BLaER1 (cell line): Measurements from ENCODE around the gene SGCD.

Experiments
- H3K27ac ChIP-seq: shearing (Covaris generic); formaldehyde crosslinking; 2 replicates; pipeline ENCODE4 v1.8.1; 2022
- H3K27me3 ChIP-seq: shearing (Covaris generic); formaldehyde crosslinking; 2 replicates; pipeline ENCODE4 v1.8.1; 2022
- H3K36me3 ChIP-seq: shearing (Covaris generic); formaldehyde crosslinking; 2 replicates; pipeline ENCODE4 v1.8.1; 2022
- H3K4me1 ChIP-seq: shearing (Covaris generic); formaldehyde crosslinking; 2 replicates; pipeline ENCODE4 v1.8.1; 2022
- H3K4me2 ChIP-seq: shearing (Covaris generic); formaldehyde crosslinking; 2 replicates; pipeline ENCODE4 v1.8.1; 2022
- H3K4me3 ChIP-seq: shearing (Covaris generic); formaldehyde crosslinking; 2 replicates; pipeline ENCODE4 v1.8.1; 2022
- H3K9ac ChIP-seq: shearing (Covaris generic); formaldehyde crosslinking; 2 replicates; pipeline ENCODE4 v1.8.1; 2022
- H3K9me3 ChIP-seq: shearing (Covaris generic); formaldehyde crosslinking; 2 replicates; pipeline ENCODE4 v1.8.1; 2022
- H4K20me1 ChIP-seq: shearing (Covaris generic); formaldehyde crosslinking; 2 replicates; pipeline ENCODE4 v1.8.1; 2022
- Cebpa-rat ChIP-seq: shearing (Covaris generic); IDR thresholded peaks from 2 replicates; pipeline ENCODE4 v1.8.1; 2022

Gene SGCD

DNA sequence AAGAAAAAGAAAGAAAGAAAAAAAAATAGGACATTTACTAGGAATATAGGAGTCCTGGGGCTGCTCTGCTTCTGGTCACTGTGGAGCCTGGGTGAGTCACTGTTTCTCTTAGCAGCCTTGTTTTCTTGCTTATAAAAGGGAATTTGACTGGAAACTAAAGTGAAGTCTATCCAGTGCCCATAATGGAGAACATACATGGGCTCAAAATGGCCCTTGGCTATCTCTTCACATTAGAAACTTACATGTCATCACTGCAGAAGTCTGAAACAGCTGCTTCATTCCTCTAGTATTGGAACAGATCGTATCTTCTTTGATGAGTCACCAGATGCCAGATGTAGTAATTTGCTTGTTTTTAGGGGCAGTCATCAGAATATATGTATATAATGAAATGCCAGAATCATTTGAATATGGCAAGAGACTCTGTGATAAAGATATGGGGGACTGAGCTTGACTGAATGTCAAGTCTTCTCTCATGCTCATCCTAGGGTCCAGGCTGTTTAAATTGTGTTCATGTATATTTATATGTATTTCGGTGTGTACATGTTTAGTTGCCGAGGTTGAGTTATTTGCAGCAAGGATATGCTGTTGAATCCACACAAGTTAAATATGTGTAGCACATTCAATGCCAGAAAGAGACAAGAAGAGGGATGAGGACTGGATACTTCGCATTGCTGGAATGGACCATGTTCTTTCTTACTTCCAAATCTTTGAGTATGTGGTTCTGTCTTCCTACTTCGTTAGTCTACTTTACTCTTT lies 56.7 kb downstream of the SGCD start:
- Histone ChIP-seq H3K9me3 (no peaks in the 10 kb centered on the region), H3K4me1 (no peaks in the 10 kb centered on the region), H3K4me2 (no peak overlapping the region), H3K27ac (no peak overlapping the region), H3K27me3 (no peaks in the 10 kb centered on the region), H3K9ac (no peak overlapping the region), H3K4me3 (no peak overlapping the region), H3K36me3 (no peaks in the 10 kb centered on the region), H4K20me1 (no peaks in the 10 kb centered on the region)
- no peak for TF ChIP-seq Cebpa-rat

DNA sequence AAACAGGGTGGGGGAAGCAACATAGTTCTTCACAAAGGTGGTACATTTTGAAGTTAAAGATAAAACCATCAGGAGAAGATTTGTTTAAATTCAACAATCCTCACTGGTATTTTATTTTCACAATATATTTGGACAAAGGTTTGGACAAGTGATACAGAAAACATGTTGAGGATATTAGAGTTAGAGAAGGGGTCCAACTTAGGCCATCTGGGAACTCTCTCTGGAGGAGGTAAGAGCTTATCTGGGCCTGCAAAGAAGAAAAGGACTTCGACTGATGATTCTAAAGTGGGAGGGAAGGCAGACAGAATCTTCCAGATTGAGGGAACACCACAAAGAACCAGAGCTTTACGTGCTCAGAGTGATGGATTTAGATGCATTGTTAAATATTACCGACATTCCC lies 58.5 kb downstream of the SGCD start:
- TF ChIP-seq Cebpa-rat = no peak
- H3K4me3 ChIP-seq = no peak overlapping the region
- H3K9ac ChIP-seq = no peak overlapping the region
- no peaks in the 10 kb centered on the region for H3K4me1 ChIP-seq
- H3K9me3 ChIP-seq = no peaks in the 10 kb centered on the region
- no peak overlapping the region for H3K27ac ChIP-seq
- no peaks in the 10 kb centered on the region for H3K36me3 ChIP-seq
- H3K27me3 ChIP-seq = no peaks in the 10 kb centered on the region
- H3K4me2 ChIP-seq = no peak overlapping the region
- H4K20me1 ChIP-seq = no peaks in the 10 kb centered on the region

DNA sequence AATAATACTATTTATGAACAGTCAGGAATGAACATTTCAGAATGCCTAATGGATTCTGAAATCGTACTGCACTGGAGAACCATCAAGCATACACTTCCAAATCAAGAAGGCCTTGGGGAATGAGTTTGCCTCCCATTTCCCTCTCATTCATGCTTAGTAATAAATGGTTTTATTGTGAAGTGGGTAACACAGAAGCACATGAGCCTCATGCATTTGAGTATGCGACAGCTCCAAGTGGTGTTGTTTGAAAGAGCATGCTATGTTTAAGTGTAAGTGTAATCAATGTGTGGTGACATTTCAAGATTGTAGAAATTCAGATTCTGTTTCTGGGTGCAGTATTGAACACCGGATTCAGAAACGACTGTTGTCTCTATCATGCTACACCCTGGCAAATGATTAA lies 60.0 kb downstream of the SGCD start:
- Histone ChIP-seq H3K27me3 (no peaks in the 10 kb centered on the region), H3K4me2 (no peak overlapping the region), H3K36me3 (no peaks in the 10 kb centered on the region), H3K9me3 (no peaks in the 10 kb centered on the region), H3K9ac (no peak overlapping the region), H4K20me1 (no peaks in the 10 kb centered on the region), H3K4me1 (no peaks in the 10 kb centered on the region), H3K27ac (no peak overlapping the region), H3K4me3 (no peak overlapping the region)
- no peak for TF ChIP-seq Cebpa-rat

- H3K4me3 ChIP-seq = no peak overlapping the region
- H3K27ac ChIP-seq = no peak overlapping the region
- no peaks in the 10 kb centered on the region for H3K4me1 ChIP-seq
- no peaks in the 10 kb centered on the region for H3K27me3 ChIP-seq
- no peaks in the 10 kb centered on the region for H3K9me3 ChIP-seq
- no peak overlapping the region for H3K4me2 ChIP-seq
- no peak for TF ChIP-seq Cebpa-rat
- no peaks in the 10 kb centered on the region for H4K20me1 ChIP-seq
- no peaks in the 10 kb centered on the region for H3K36me3 ChIP-seq
- no peak overlapping the region for H3K9ac ChIP-seq
Observed at GRCh38 chr5:156387391-156387790, 60.4 kb downstream of the SGCD start.

DNA sequence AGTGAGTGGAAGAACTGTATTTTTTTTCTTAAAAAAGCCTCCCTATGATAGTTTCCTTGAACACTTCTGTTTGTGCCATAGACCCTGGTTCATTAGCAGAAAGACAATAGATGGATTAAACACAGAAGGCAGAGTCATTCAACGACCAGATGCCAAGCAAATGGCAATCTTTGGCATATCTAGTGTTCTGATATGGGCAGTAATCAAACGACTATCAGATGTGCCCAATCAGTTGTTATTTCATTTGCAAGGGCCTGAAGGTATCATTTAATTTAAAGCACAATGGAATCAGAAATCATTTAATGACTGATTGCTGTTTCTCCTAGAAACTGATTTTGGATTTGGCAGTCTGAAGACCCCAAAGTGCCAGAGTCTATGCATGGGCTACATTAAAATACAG lies 61.3 kb downstream of the SGCD start:
- no peaks in the 10 kb centered on the region for H3K36me3 ChIP-seq
- no peak for TF ChIP-seq Cebpa-rat
- no peak overlapping the region for H3K27ac ChIP-seq
- H3K4me3 ChIP-seq = no peak overlapping the region
- H4K20me1 ChIP-seq = no peaks in the 10 kb centered on the region
- no peak overlapping the region for H3K4me2 ChIP-seq
- no peaks in the 10 kb centered on the region for H3K9me3 ChIP-seq
- no peak overlapping the region for H3K9ac ChIP-seq
- H3K27me3 ChIP-seq = no peaks in the 10 kb centered on the region
- H3K4me1 ChIP-seq = no peaks in the 10 kb centered on the region

DNA sequence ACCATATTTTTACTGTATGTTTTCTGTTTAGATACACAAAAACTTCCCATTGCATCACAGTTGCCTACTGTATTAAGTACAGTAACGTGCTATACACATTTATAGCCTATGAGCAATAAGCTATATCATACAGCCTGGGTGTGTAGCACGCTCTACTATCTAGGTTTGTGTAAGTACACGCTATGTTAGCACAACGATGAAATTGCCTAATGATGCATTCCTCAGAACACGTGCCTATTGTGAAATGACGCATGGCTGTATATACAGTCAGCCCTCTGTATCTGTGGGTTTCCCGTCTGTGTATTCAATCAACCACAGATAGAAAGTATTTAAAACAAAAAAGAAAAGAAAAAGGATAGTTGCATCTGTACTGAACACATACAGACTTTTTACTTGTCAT lies 64.2 kb downstream of the SGCD start:
- H3K27me3 ChIP-seq = no peaks in the 10 kb centered on the region
- H3K36me3 ChIP-seq = no peaks in the 10 kb centered on the region
- H3K27ac ChIP-seq = no peak overlapping the region
- TF ChIP-seq Cebpa-rat = no peak
- H4K20me1 ChIP-seq = no peaks in the 10 kb centered on the region
- no peak overlapping the region for H3K4me3 ChIP-seq
- no peaks in the 10 kb centered on the region for H3K4me1 ChIP-seq
- H3K9ac ChIP-seq = no peak overlapping the region
- H3K4me2 ChIP-seq = no peak overlapping the region
- no peaks in the 10 kb centered on the region for H3K9me3 ChIP-seq

GRCh38 chr5:156393980-156394379 lies 67.0 kb downstream of the SGCD start:
- Histone ChIP-seq H3K4me3 (no peak overlapping the region), H3K27ac (no peak overlapping the region)

DNA sequence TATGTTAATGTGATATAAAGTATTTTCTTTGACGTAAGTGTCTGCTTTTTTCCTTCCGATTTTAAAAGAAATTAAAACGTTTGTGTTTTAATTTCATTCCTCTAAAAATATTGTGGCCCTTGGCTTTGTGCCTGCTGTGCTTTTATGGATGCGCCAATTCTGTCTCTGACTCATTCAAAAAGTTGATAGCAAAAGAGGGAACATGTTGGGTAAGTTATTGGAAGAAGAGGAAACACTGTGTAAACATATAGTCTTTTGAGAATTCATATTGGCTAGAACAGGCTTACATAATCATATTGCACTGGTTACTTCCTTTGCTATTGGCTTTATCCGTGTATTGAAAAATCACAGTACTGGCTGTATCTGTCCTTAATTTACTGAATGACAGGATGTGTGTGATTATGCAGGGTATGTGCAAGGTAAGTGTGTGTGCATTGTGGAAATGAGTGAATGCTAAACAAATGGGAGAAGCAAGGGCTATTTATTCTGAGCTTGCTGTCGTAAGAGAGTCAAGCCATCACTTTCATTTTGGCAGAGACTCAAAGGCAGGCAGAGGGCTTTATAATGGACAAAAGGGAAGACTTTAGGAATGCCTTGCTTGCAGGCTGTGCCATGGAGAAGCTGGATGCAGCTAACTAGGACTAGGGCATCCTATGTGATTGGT lies 67.8 kb downstream of the SGCD start:
- Histone ChIP-seq H3K9me3 (no peaks in the 10 kb centered on the region), H3K27me3 (no peaks in the 10 kb centered on the region), H3K9ac (no peak overlapping the region), H4K20me1 (no peaks in the 10 kb centered on the region), H3K4me2 (no peak overlapping the region), H3K36me3 (no peaks in the 10 kb centered on the region), H3K4me1 (no peaks in the 10 kb centered on the region), H3K27ac (no peak overlapping the region), H3K4me3 (no peak overlapping the region)
- TF ChIP-seq Cebpa-rat = no peak

More at GRCh38 chr5:156393980-156394379, 67.0 kb downstream of the SGCD start:
- no peak for TF ChIP-seq Cebpa-rat
- Histone ChIP-seq H3K4me1 (no peaks in the 10 kb centered on the region), H4K20me1 (no peaks in the 10 kb centered on the region), H3K27me3 (no peaks in the 10 kb centered on the region), H3K4me2 (no peak overlapping the region), H3K9me3 (no peaks in the 10 kb centered on the region), H3K36me3 (no peaks in the 10 kb centered on the region), H3K9ac (no peak overlapping the region)

GRCh38 chr5:156395306-156395675 lies 68.3 kb downstream of the SGCD start:
- H3K9me3 ChIP-seq = no peaks in the 10 kb centered on the region
- no peak overlapping the region for H3K4me3 ChIP-seq
- H3K27me3 ChIP-seq = no peaks in the 10 kb centered on the region
- H3K36me3 ChIP-seq = no peaks in the 10 kb centered on the region
- no peak overlapping the region for H3K4me2 ChIP-seq
- no peak overlapping the region for H3K9ac ChIP-seq
- no peak overlapping the region for H3K27ac ChIP-seq
- no peak for TF ChIP-seq Cebpa-rat
- H3K4me1 ChIP-seq = no peaks in the 10 kb centered on the region
- H4K20me1 ChIP-seq = no peaks in the 10 kb centered on the region

DNA sequence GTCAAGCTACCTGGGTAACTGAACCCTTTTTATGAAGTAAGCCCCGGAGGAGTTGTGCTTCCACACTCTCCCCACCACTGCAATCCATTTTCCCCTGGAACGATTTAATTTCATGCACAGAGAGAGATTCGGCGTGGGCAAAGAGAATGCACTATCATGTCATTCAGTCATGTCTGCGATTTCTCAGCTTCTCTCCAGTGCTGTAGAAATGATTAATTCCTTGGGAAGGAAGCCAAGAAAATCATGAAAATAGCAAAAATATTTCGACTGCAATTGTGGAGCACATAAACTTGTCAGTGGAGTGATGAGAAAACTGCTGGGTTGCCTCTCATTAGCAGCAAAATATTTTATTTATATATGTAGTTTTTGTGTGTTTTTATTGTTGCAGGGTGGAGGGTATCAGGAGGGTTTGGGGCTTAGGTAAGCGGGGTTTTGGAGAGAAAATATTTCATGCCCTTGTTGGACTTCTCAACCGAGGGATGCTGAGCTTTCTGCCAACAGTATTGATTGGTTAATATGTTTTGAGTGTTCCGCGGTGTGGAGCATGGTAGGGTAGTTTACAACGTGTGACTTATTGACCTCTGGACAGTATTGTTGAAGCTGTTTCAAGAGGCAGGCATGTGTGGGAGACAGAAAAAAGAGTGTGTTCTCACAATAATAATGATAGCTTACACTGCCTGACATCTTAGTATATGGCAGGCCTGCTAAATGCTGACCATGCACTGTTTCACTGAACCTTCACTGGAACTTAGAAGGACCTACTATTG lies 69.3 kb downstream of the SGCD start:
- no peaks in the 10 kb centered on the region for H3K36me3 ChIP-seq
- H3K27me3 ChIP-seq = no peaks in the 10 kb centered on the region
- no peak for TF ChIP-seq Cebpa-rat
- H3K4me2 ChIP-seq = no peak overlapping the region
- no peaks in the 10 kb centered on the region for H3K4me1 ChIP-seq
- no peak overlapping the region for H3K27ac ChIP-seq
- no peaks in the 10 kb centered on the region for H4K20me1 ChIP-seq
- no peaks in the 10 kb centered on the region for H3K9me3 ChIP-seq
- H3K9ac ChIP-seq = no peak overlapping the region
- no peak overlapping the region for H3K4me3 ChIP-seq
